HEK293 (cell line): Measurements from ENCODE around the gene SPO11.
A peak's percentile ranks its signal among the peaks of the same experiment; 100 is the strongest.

Source experiments
- BCL11A ChIP-seq: fragments of 450-650 bp; formaldehyde crosslinking; IDR thresholded peaks from 2 replicates; pipeline ENCODE4 v1.5.1; 2016; ENCODE audit warnings: low read depth, missing biosample characterization, missing genetic modification characterization
- HOXA7 ChIP-seq: sonication (generic); formaldehyde crosslinking; IDR thresholded peaks from 2 replicates; pipeline ENCODE4 v1.8.1; 2022; ENCODE audit warnings: missing genetic modification reagents, borderline replicate concordance
- KLF10 ChIP-seq: fragments of 450-650 bp; IDR thresholded peaks from 2 replicates; pipeline ENCODE4 v1.5.1; 2018; ENCODE audit warnings: missing biosample characterization, mild to moderate bottlenecking, missing genetic modification characterization
- KLF16 ChIP-seq: fragments of 450-650 bp; formaldehyde crosslinking; IDR thresholded peaks from 2 replicates; pipeline ENCODE4 v1.5.1; 2017; ENCODE audit warnings: missing biosample characterization, missing genetic modification characterization
- KLF8 ChIP-seq: fragments of 450-650 bp; formaldehyde crosslinking; IDR thresholded peaks from 2 replicates; pipeline ENCODE4 v1.5.1; 2016; ENCODE audit warnings: missing biosample characterization, missing genetic modification characterization
- RBAK ChIP-seq: fragments of 450-650 bp; formaldehyde crosslinking; IDR thresholded peaks from 2 replicates; pipeline ENCODE4 v1.5.1; 2016; ENCODE audit warnings: missing biosample characterization, missing genetic modification characterization
- WT1 ChIP-seq: fragments of 450-650 bp; formaldehyde crosslinking; IDR thresholded peaks from 2 replicates; pipeline ENCODE4 v1.5.1; 2016; ENCODE audit warnings: missing biosample characterization, missing genetic modification characterization
- ZBTB7A ChIP-seq: fragments of 450-650 bp; formaldehyde crosslinking; IDR thresholded peaks from 2 replicates; pipeline ENCODE4 v1.5.1; 2016; ENCODE audit warnings: low read depth, missing biosample characterization, missing genetic modification characterization
- ZFP69B ChIP-seq: fragments of 450-650 bp; formaldehyde crosslinking; IDR thresholded peaks from 2 replicates; pipeline ENCODE4 v1.5.1; 2016; ENCODE audit warnings: missing biosample characterization, missing genetic modification characterization
- ZNF121 ChIP-seq: fragments of 450-650 bp; formaldehyde crosslinking; IDR thresholded peaks from 2 replicates; pipeline ENCODE4 v1.5.1; 2016; ENCODE audit warnings: missing biosample characterization, missing genetic modification characterization
- ZNF184 ChIP-seq: fragments of 450-650 bp; IDR thresholded peaks from 2 replicates; pipeline ENCODE4 v1.5.1; 2018; ENCODE audit warnings: missing biosample characterization, mild to moderate bottlenecking, missing genetic modification characterization
- ZNF211 ChIP-seq: fragments of 450-650 bp; formaldehyde crosslinking; IDR thresholded peaks from 2 replicates; pipeline ENCODE4 v1.5.1; 2016; ENCODE audit warnings: low read depth, missing biosample characterization, missing genetic modification characterization
- ZNF266 ChIP-seq: fragments of 450-650 bp; formaldehyde crosslinking; IDR thresholded peaks from 2 replicates; pipeline ENCODE4 v1.5.1; 2016; ENCODE audit warnings: missing biosample characterization, missing genetic modification characterization, low read depth
- ZNF37A ChIP-seq: fragments of 450-650 bp; IDR thresholded peaks from 2 replicates; pipeline ENCODE4 v1.5.1; 2018; ENCODE audit warnings: missing biosample characterization, missing genetic modification characterization
- ZNF426 ChIP-seq: fragments of 450-650 bp; formaldehyde crosslinking; IDR thresholded peaks from 2 replicates; pipeline ENCODE4 v1.5.1; 2017; ENCODE audit warnings: missing biosample characterization, missing genetic modification characterization, mild to moderate bottlenecking, inconsistent platforms, moderate library complexity
- ZNF521 ChIP-seq: fragments of 450-650 bp; formaldehyde crosslinking; IDR thresholded peaks from 2 replicates; pipeline ENCODE4 v1.5.1; 2017; ENCODE audit warnings: missing biosample characterization, mild to moderate bottlenecking, missing genetic modification characterization
- ZNF621 ChIP-seq: fragments of 450-650 bp; formaldehyde crosslinking; IDR thresholded peaks from 2 replicates; pipeline ENCODE4 v1.5.1; 2017; ENCODE audit warnings: missing biosample characterization, missing genetic modification characterization
- ZNF654 ChIP-seq: fragments of 450-650 bp; formaldehyde crosslinking; IDR thresholded peaks from 2 replicates; pipeline ENCODE4 v1.5.1; 2016; ENCODE audit warnings: low read depth, missing biosample characterization, missing genetic modification characterization
- ZNF843 ChIP-seq: fragments of 450-650 bp; formaldehyde crosslinking; IDR thresholded peaks from 2 replicates; pipeline ENCODE4 v1.5.1; 2016; ENCODE audit warnings: missing biosample characterization, missing genetic modification characterization
- TF ChIP-seq, protein P1 (sequence below): fragments of 450-650 bp; formaldehyde crosslinking; conservative IDR thresholded peaks from 2 replicates; pipeline ENCODE4 v1.5.1; 2016; ENCODE audit warnings: low read depth, missing biosample characterization, missing genetic modification characterization
- TF ChIP-seq, protein P2 (sequence below): fragments of 450-650 bp; formaldehyde crosslinking; IDR thresholded peaks from 2 replicates; pipeline ENCODE4 v1.5.1; 2017; ENCODE audit warnings: missing biosample characterization, missing genetic modification characterization
- TF ChIP-seq, protein P3 (sequence below): IDR thresholded peaks from 2 replicates; pipeline ENCODE4 v1.6.1; 2011; ENCODE audit warnings: mild to moderate bottlenecking, low read depth, low read length, borderline replicate concordance
- TF ChIP-seq, protein P4 (sequence below): fragments of 450-650 bp; formaldehyde crosslinking; conservative IDR thresholded peaks from 2 replicates; pipeline ENCODE4 v1.5.1; 2016; ENCODE audit warnings: low read depth, missing biosample characterization, missing genetic modification characterization
- TF ChIP-seq, protein P5 (sequence below): fragments of 450-650 bp; IDR thresholded peaks from 2 replicates; pipeline ENCODE4 v1.5.1; 2018; ENCODE audit warnings: missing biosample characterization, missing genetic modification characterization
- TF ChIP-seq, protein P6 (sequence below): fragments of 450-650 bp; formaldehyde crosslinking; IDR thresholded peaks from 2 replicates; pipeline ENCODE4 v1.5.1; 2016; ENCODE audit warnings: missing biosample characterization, missing genetic modification characterization
- TF ChIP-seq, protein P7 (sequence below): fragments of 450-650 bp; formaldehyde crosslinking; IDR thresholded peaks from 2 replicates; pipeline ENCODE4 v1.5.1; 2016; ENCODE audit warnings: missing biosample characterization, missing genetic modification characterization

The SPO11 gene

DNA sequence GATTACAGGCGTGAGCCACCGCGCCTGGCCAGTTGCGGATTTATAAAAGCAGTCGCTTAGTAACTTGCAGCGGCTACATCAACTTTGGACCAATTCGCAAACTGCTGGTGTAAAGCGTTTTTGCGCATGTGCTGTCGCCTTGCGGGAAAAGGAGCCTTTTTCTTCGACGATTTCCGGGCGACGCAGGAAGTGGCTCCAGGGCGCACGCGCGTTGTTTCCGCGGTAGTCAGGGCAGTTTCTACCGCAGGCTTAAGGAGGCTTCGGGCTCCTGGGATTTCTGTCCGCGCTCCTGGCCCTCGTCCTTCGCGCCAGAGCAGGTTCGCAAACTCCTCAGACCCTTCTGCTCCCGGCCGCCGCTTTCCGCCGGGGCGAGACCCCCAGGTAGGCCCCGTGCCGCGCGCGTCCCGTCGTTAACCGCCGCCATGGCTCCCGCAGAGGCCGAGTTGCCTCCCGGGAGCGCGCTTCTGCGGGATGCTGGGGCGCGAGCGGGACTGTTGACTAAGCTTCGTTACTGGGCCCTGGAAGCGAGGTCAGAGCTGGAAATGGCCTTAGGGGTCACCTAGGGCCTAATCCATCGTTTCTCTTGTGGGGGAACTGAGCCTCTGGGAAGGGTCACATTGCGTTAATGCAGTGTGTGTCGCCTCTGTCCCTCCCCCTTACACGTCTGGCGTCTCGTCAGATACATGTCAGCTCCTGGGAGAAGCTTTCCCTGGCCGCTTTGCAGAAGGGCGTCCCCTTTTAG lies 21.6 kb downstream of the SPO11 start, which contains the start of gene RAE1 (continued):
- TF ChIP-seq, protein P1, sequence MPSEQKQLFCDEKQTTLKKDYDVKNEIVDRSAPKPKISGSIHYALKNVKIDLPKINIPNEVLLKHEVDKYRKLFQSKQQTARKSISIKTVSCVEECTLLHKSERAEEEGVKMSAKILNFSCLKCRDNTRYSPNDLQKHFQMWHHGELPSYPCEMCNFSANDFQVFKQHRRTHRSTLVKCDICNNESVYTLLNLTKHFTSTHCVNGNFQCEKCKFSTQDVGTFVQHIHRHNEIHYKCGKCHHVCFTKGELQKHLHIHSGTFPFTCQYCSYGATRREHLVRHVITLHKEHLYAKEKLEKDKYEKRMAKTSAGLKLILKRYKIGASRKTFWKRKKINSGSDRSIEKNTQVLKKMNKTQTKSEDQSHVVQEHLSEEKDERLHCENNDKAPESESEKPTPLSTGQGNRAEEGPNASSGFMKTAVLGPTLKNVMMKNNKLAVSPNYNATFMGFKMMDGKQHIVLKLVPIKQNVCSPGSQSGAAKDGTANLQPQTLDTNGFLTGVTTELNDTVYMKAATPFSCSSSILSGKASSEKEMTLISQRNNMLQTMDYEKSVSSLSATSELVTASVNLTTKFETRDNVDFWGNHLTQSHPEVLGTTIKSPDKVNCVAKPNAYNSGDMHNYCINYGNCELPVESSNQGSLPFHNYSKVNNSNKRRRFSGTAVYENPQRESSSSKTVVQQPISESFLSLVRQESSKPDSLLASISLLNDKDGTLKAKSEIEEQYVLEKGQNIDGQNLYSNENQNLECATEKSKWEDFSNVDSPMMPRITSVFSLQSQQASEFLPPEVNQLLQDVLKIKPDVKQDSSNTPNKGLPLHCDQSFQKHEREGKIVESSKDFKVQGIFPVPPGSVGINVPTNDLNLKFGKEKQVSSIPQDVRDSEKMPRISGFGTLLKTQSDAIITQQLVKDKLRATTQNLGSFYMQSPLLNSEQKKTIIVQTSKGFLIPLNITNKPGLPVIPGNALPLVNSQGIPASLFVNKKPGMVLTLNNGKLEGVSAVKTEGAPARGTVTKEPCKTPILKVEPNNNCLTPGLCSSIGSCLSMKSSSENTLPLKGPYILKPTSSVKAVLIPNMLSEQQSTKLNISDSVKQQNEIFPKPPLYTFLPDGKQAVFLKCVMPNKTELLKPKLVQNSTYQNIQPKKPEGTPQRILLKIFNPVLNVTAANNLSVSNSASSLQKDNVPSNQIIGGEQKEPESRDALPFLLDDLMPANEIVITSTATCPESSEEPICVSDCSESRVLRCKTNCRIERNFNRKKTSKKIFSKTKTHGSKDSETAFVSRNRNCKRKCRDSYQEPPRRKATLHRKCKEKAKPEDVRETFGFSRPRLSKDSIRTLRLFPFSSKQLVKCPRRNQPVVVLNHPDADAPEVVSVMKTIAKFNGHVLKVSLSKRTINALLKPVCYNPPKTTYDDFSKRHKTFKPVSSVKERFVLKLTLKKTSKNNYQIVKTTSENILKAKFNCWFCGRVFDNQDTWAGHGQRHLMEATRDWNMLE (tag by site-specific recombination), result peak; percentile 71
- TF ChIP-seq ZNF266 (tag by site-specific recombination) (no peak), HOXA7 (CRISPR knock-in tag) (no peak), BCL11A (no peak), ZNF37A (tag by site-specific recombination) (no peak), ZNF621 (no peak), ZNF843 (tag by site-specific recombination) (no peak), ZNF121 (no peak), WT1 (tag by site-specific recombination) (no peak), ZNF654 (tag by site-specific recombination) (no peak), ZNF211 (tag by site-specific recombination) (no peak), ZNF521 (no peak), KLF16 (tag by site-specific recombination) (0 out of 2 replicates have a peak, but pooled peaks have one; percentile 76), ZNF184 (tag by site-specific recombination) (no peak), KLF10 (tag by site-specific recombination) (no peak), ZNF426 (tag by site-specific recombination) (no peak), ZBTB7A (tag by site-specific recombination) (no peak), ZFP69B (no peak), RBAK (tag by site-specific recombination) (no peak), KLF8 (no peak; the same call in 1 of the 2 replicates)
- TF ChIP-seq, protein P2, sequence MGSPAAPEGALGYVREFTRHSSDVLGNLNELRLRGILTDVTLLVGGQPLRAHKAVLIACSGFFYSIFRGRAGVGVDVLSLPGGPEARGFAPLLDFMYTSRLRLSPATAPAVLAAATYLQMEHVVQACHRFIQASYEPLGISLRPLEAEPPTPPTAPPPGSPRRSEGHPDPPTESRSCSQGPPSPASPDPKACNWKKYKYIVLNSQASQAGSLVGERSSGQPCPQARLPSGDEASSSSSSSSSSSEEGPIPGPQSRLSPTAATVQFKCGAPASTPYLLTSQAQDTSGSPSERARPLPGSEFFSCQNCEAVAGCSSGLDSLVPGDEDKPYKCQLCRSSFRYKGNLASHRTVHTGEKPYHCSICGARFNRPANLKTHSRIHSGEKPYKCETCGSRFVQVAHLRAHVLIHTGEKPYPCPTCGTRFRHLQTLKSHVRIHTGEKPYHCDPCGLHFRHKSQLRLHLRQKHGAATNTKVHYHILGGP (tag by site-specific recombination), result no peak
- TF ChIP-seq, protein P3, sequence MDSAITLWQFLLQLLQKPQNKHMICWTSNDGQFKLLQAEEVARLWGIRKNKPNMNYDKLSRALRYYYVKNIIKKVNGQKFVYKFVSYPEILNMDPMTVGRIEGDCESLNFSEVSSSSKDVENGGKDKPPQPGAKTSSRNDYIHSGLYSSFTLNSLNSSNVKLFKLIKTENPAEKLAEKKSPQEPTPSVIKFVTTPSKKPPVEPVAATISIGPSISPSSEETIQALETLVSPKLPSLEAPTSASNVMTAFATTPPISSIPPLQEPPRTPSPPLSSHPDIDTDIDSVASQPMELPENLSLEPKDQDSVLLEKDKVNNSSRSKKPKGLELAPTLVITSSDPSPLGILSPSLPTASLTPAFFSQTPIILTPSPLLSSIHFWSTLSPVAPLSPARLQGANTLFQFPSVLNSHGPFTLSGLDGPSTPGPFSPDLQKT, result no peak
- TF ChIP-seq, protein P4, sequence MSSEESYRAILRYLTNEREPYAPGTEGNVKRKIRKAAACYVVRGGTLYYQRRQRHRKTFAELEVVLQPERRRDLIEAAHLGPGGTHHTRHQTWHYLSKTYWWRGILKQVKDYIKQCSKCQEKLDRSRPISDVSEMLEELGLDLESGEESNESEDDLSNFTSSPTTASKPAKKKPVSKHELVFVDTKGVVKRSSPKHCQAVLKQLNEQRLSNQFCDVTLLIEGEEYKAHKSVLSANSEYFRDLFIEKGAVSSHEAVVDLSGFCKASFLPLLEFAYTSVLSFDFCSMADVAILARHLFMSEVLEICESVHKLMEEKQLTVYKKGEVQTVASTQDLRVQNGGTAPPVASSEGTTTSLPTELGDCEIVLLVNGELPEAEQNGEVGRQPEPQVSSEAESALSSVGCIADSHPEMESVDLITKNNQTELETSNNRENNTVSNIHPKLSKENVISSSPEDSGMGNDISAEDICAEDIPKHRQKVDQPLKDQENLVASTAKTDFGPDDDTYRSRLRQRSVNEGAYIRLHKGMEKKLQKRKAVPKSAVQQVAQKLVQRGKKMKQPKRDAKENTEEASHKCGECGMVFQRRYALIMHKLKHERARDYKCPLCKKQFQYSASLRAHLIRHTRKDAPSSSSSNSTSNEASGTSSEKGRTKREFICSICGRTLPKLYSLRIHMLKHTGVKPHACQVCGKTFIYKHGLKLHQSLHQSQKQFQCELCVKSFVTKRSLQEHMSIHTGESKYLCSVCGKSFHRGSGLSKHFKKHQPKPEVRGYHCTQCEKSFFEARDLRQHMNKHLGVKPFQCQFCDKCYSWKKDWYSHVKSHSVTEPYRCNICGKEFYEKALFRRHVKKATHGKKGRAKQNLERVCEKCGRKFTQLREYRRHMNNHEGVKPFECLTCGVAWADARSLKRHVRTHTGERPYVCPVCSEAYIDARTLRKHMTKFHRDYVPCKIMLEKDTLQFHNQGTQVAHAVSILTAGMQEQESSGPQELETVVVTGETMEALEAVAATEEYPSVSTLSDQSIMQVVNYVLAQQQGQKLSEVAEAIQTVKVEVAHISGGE (tag by site-specific recombination), result peak; percentile 92
- TF ChIP-seq, protein P5, sequence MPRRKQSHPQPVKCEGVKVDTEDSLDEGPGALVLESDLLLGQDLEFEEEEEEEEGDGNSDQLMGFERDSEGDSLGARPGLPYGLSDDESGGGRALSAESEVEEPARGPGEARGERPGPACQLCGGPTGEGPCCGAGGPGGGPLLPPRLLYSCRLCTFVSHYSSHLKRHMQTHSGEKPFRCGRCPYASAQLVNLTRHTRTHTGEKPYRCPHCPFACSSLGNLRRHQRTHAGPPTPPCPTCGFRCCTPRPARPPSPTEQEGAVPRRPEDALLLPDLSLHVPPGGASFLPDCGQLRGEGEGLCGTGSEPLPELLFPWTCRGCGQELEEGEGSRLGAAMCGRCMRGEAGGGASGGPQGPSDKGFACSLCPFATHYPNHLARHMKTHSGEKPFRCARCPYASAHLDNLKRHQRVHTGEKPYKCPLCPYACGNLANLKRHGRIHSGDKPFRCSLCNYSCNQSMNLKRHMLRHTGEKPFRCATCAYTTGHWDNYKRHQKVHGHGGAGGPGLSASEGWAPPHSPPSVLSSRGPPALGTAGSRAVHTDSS, result no peak
- TF ChIP-seq, protein P6, sequence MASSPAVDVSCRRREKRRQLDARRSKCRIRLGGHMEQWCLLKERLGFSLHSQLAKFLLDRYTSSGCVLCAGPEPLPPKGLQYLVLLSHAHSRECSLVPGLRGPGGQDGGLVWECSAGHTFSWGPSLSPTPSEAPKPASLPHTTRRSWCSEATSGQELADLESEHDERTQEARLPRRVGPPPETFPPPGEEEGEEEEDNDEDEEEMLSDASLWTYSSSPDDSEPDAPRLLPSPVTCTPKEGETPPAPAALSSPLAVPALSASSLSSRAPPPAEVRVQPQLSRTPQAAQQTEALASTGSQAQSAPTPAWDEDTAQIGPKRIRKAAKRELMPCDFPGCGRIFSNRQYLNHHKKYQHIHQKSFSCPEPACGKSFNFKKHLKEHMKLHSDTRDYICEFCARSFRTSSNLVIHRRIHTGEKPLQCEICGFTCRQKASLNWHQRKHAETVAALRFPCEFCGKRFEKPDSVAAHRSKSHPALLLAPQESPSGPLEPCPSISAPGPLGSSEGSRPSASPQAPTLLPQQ (tag by site-specific recombination), result no peak
- TF ChIP-seq, protein P7, sequence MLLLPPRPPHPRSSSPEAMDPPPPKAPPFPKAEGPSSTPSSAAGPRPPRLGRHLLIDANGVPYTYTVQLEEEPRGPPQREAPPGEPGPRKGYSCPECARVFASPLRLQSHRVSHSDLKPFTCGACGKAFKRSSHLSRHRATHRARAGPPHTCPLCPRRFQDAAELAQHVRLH (tag by site-specific recombination), result no peak
